ENCODE measurements around the gene NECTIN2.
"Not testable (repeated sequence)": the region's sequence is repeated elsewhere in the genome, so short reads cannot be mapped to it uniquely, and the experiment has no call there.

NECTIN2 gene

DNA sequence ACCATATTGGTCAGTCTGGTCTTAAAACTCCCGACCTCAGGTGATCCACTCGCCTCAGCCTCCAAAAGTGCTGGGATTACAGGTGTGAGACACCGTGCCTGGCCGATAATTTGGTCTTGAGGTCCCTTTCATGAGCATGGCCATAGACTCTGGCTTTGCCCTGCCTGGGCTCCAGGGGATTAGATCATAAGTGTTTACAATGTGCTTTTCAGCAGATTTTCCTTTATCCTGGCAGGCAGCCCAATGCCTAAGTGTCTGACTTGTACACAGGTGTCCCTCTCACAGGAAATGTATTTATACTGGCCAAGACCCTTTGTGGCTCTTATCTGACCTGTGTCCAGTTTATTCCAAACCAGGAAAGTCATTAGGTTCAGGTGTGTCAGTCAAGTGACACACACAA lies 21.3 kb upstream of the NECTIN2 start:
- DNase-seq (ENCODE audit: low read depth in 2 of 2): no peak
- no peak overlapping the region for H3K4me3 ChIP-seq (replicated peaks in 1 of 2; ENCODE audit: low read depth in 2 of 2, low read length in 2 of 2)
- TF ChIP-seq, protein P1, sequence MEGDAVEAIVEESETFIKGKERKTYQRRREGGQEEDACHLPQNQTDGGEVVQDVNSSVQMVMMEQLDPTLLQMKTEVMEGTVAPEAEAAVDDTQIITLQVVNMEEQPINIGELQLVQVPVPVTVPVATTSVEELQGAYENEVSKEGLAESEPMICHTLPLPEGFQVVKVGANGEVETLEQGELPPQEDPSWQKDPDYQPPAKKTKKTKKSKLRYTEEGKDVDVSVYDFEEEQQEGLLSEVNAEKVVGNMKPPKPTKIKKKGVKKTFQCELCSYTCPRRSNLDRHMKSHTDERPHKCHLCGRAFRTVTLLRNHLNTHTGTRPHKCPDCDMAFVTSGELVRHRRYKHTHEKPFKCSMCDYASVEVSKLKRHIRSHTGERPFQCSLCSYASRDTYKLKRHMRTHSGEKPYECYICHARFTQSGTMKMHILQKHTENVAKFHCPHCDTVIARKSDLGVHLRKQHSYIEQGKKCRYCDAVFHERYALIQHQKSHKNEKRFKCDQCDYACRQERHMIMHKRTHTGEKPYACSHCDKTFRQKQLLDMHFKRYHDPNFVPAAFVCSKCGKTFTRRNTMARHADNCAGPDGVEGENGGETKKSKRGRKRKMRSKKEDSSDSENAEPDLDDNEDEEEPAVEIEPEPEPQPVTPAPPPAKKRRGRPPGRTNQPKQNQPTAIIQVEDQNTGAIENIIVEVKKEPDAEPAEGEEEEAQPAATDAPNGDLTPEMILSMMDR (IDR thresholded peaks at IDR 0.05; ENCODE audit: low read depth, low read length): no peak

DNA sequence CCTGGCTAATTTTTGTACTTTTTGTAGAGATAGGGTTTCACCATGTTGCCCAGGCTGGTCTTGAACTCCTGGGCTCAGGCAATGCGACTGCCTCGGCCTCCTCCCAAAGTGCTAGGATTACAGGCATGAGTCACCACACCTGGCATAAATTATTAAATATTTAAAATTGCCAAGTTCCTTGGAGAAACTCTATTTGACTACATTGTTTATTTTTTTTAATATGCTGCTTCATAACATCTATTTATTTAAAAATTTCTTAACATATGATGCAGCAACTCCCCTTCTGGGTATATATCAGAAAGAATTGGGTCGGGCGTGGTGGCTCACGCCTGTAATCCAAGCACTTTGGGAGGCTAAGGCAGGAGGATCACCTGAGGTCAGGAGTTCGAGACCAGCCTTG lies 13.2 kb upstream of the NECTIN2 start:
- H3K4me3 ChIP-seq (replicated peaks in 1 of 2; ENCODE audit: low read depth in 2 of 2, low read length in 2 of 2); DNase-seq (ENCODE audit: low read depth in 2 of 2): not testable (repeated sequence)

DNA sequence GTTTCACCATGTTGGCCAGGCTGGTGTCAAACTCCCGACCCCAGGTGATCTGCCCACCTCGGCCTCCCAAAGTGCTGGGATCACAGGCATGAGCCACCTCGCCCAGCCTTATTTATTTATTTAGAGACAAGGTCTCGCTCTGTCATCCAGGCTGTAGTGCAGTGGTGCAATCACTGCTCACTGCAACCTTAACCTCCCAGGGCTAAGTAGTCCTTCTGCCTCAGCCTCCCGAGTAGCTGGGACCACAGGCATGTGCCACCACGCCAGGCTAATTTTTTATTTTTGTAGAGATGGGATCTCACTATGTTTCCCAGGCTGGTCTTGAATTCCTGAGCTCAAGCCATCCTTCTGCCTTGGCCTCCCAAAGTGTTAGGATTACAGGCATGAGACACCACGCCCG lies 11.7 kb upstream of the NECTIN2 start:
- not testable (repeated sequence) for H3K4me3 ChIP-seq (replicated peaks in 1 of 2; ENCODE audit: low read depth in 2 of 2, low read length in 2 of 2); DNase-seq (ENCODE audit: low read depth in 2 of 2)

DNA sequence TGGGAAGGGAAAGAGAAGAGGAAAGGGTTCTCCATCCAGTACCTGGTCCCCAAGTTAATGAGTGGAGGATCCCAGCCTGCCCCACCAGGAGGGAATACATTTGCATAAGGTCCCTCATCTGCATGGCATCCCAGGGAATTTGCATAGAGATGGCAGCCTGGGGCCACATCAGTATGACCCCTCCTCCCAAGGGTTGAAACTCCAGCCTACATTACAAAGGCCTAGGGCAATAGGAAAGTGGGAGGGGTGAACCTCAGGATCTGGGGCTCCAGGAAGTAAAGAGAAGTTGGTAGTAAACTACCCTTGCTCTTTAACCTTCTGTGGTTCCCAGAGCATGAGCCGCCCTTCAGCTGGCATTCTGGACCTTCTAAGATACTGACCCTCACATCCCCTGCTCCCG lies 6.8 kb upstream of the NECTIN2 start:
- H3K4me3 ChIP-seq (replicated peaks in 1 of 2; ENCODE audit: low read depth in 2 of 2, low read length in 2 of 2): no peak overlapping the region
- TF ChIP-seq, protein P1 (IDR thresholded peaks at IDR 0.05; ENCODE audit: low read depth, low read length): no peak
- DNase-seq (ENCODE audit: low read depth in 2 of 2): no peak

DNA sequence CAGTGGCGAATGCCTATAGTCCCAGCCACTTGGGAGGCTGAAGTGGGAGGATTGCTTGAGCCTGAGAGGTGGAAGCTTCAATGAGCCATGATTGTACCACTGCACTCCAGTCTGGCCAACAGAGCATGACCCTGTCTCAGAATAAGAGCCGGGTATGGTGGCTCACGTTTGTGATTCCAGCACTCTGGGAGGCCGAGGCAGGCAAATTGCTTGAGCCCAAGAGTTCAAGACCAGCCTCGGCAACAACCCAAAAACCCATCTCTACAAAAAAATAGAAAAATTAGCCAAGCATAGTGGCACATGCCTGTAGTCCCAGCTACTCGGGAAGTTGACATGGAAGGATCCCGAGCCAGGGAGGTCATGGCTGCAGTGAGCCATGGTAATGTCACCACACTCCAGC lies 5.3 kb upstream of the NECTIN2 start:
- TF ChIP-seq, protein P1 (IDR thresholded peaks at IDR 0.05; ENCODE audit: low read depth, low read length): no peak
- no peak for DNase-seq (ENCODE audit: low read depth in 2 of 2)
- no peak overlapping the region for H3K4me3 ChIP-seq (replicated peaks in 1 of 2; ENCODE audit: low read depth in 2 of 2, low read length in 2 of 2)

DNA sequence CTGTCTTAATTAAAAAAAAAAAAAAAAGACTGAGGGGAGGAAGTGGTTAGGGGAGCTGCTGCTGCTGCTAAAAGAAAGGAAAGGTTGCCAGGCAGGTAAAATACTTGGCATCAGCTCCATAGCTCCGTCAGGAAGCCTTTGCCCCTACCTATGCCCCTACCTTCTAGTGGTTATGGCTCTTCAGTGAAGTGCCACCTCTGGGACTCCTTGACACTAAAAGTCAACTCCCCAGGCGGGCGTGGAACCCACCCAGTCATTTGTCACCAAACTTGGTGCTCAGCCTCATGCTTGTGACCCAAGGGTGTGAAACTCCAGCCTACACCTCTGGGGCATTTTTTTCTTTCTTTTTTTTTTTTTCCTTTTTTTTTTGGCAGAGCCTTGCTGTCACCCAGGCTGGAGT lies 4.9 kb upstream of the NECTIN2 start:
- DNase-seq (ENCODE audit: low read depth in 2 of 2): no peak
- no peak overlapping the region for H3K4me3 ChIP-seq (replicated peaks in 1 of 2; ENCODE audit: low read depth in 2 of 2, low read length in 2 of 2)
- TF ChIP-seq, protein P1 (IDR thresholded peaks at IDR 0.05; ENCODE audit: low read depth, low read length): no peak

DNA sequence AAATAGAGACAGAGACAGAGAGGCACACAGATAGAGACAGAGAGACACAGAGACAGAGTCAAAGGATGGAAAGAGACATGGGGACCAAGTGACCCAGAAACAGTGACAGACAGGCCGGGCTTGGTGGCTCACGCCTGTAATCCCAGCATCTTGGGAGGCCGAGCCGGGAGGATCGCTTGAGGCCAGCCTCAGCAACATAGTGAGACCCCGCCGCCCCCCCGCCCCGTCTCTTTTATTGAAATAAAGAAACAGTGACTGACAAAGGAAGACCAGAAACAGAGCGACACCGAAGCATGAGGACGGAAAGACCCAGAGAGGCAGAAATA lies 848 bp upstream of the NECTIN2 start:
- TF ChIP-seq, protein P1 (IDR thresholded peaks at IDR 0.05; ENCODE audit: low read depth, low read length): no peak
- peak overlapping the region in 1 of 2 donors; percentile 65 for H3K4me3 ChIP-seq (replicated peaks in 1 of 2; ENCODE audit: low read depth in 2 of 2, low read length in 2 of 2)
- no peak for DNase-seq (ENCODE audit: low read depth in 2 of 2)

DNA sequence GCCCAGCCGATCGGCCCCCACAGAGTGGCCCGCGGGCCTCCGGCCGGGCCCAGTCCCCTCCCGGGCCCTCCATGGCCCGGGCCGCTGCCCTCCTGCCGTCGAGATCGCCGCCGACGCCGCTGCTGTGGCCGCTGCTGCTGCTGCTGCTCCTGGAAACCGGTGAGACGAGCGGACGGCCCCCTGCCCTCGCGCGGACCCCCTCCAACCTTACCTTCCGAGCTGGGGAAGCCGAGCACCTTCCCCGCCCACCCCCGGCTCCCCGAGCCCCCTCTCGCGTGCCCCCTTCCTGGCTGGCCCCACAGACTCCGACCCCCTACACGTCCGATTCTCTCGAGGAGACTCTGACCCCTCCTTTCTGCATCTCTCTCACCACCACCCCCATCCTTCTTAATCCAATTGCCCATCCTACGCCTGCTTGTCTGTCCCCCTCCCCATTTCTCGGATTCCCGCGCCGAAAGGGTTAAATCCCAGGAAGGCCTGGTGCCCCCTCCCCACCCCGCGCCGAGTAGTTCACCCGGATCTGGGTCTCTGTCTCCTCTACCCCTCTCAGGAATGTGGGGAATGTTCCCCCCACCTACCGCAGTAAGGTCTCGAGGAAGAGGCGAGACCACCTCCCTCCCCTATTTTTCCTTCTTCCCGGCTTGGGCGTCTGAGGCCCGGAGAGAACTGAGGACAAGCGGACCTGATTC lies 502 bp downstream of the NECTIN2 start:
- peak; percentile 23 to 48 for DNase-seq (ENCODE audit: low read depth in 2 of 2)
- TF ChIP-seq, protein P1 (IDR thresholded peaks at IDR 0.05; ENCODE audit: low read depth, low read length): no peak
- H3K4me3 ChIP-seq (replicated peaks in 1 of 2; ENCODE audit: low read depth in 2 of 2, low read length in 2 of 2): peak overlapping the region; percentile 69 to 85

All from cardiac fibroblast (primary cell).